ENCODE results near the gene SLC16A6. TPM values are rescaled to one million over a fixed set of nuclear protein-coding genes. Genes with fewer than 3 reads are reported as not detected.
"Not testable (repeated sequence)": the region's sequence is repeated elsewhere in the genome, so short reads cannot be mapped to it uniquely, and the experiment has no call there.

SLC16A6 gene
- total RNA-seq, 2 experiments from 2014 or later: 5.9 to 6.0 TPM

DNA sequence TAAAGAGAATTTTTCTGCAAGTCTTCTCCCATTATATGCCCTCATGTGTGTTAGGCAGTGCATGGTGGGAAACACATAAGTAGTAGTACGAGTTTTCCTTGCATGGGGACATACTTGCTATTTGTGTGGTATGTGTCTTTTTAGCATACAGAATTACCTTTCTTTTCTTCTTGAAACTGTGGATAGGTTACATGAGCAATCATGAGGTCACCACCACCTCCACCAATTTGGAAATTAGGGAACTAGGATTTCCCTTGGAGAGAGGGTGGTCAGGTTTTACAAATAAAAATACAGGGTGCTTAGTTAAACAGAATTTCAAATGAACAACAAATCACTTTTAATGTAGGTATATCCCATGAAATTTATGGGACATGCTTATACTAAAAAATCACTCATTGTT lies 59.4 kb downstream of the SLC16A6 start:
- Mint-ChIP-seq H3K27ac (no peak overlapping the region), H3K4me1 (peaks cover 29% of the 10 kb centered on the region)

DNA sequence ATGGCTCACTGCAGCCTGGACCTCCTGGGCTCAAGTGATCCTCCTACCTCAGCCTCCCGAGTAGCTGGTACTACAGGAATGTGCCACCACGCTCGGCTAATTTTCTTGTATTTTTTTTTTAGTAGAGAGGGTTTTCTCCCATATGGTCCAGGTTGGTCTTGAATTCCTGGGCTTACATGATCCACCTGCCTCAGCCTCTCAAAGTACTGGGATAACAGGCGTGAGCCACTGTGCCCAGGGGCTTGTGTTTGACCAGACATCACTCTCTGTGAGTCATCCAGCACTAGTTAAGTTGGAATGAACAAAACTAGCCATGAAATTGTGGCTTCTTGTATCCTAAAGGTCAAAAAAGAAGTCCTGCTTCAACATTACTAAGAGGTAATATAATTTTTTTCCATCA lies 59.8 kb downstream of the SLC16A6 start:
- H3K27me3 Mint-ChIP-seq, H3K36me3 Mint-ChIP-seq, H3K27ac Mint-ChIP-seq, DNase-seq, H3K4me3 Mint-ChIP-seq, H3K9me3 Mint-ChIP-seq: not testable (repeated sequence)
- H3K4me1 Mint-ChIP-seq: peaks cover 29% of the 10 kb centered on the region

More for the DNA sequence above, 59.4 kb downstream of the SLC16A6 start:
- Mint-ChIP-seq H3K36me3 (peaks cover 5% of the 10 kb centered on the region), H3K27me3 (no peaks in the 10 kb centered on the region), H3K4me3 (no peak overlapping the region), H3K9me3 (no peaks in the 10 kb centered on the region)
- DNase-seq: no peak

DNA sequence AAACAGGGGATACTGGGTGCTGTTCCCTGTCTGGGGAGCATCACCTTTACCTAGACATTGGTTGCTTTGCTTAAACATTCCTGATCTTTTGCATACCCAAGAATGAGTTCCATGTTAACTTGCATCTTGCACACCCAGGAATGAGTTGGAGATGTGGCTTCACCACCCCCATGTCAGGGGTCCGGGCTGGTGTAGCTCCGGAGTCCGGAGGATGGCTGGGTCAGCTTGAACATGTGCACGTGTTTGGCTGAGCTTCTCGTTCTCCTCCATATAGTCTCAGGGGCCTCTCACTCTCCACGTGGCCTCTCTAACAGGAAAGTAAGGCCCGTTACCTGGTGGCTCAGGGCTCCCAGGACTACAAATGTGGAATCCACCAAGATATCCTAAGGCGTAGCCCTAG lies 61.3 kb downstream of the SLC16A6 start:
- Mint-ChIP-seq H3K27ac (no peak overlapping the region), H3K36me3 (peaks cover 5% of the 10 kb centered on the region), H3K4me3 (no peak overlapping the region), H3K4me1 (peaks cover 20% of the 10 kb centered on the region), H3K9me3 (no peaks in the 10 kb centered on the region), H3K27me3 (no peaks in the 10 kb centered on the region)
- DNase-seq: no peak

DNA sequence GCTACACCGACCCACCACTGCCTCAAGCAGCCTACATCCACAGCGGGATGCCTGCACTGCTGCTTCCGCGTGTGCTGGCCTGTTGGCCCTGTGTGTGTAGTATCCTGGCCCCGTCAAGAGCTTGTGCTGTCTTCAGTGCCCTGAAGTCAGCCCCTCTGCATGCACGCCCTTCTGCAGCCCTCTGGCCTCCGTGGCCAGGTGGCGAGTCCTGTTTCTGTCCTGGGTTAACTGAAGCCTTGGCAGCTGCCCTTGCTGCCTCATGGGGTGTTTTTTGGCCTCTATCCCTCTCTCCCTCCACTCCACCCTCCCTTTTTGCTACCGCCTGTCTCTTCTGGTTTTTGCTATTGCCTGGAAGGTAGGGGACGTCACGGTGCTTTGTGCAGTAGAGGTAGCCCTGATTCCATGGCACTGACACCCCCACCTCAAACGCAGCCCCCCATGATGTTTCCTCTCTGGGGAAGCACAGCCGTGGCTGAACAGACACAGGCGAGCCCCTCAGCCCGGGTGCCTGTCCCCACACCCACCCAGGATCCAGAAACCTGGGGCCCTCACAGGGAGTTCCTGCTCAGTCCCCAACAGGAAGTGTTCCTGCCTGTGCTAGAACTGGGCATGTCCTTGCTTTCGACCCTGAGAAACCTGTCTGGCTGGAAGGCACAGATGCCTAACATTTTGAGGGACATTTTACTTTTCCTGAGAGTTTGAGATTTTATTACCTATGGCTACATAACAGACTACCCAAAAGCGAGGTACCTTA lies 61.9 kb downstream of the SLC16A6 start:
- H3K9me3 Mint-ChIP-seq: no peaks in the 10 kb centered on the region
- H3K36me3 Mint-ChIP-seq: peaks cover 5% of the 10 kb centered on the region
- H3K4me3 Mint-ChIP-seq: no peak overlapping the region
- no peak for DNase-seq
- H3K27me3 Mint-ChIP-seq: no peaks in the 10 kb centered on the region
- H3K27ac Mint-ChIP-seq: peak overlapping the region; percentile 47
- H3K4me1 Mint-ChIP-seq: peaks cover 17% of the 10 kb centered on the region

DNA sequence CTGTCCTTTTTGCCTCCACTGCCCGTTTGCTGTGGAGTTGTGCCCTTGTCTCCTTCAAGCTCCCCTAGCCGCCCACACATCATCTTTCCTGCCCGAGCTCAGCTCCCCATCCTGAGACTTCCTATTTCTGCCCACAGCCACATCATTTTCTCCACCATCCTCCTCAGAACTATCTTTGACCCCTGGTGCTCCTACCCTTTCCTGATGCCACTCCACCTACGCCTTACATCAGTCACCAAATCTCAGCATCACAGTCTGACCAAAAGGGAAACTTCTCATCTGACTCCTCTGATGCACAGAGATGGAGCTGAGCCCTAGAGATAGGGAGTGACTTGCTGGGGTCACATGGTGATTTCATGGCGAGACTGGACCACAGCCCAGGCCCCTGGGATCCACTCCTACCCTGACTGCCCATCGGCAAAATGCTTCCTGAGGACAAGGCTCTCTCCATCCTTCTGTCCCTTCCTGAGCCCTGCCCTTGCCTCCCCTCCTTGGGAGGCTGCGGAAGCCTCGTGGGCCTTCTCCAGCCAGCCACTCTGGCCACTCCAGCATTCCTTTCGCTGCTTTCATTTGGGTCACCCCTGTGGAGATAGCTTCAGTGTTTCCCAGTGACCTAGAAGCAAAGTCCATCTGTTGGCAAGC lies 62.8 kb downstream of the SLC16A6 start:
- not testable (repeated sequence) for DNase-seq, H3K4me3 Mint-ChIP-seq, H3K9me3 Mint-ChIP-seq, H3K36me3 Mint-ChIP-seq, H3K27me3 Mint-ChIP-seq
- Mint-ChIP-seq H3K4me1 (peaks cover 17% of the 10 kb centered on the region), H3K27ac (peak overlapping the region; percentile 59)

DNA sequence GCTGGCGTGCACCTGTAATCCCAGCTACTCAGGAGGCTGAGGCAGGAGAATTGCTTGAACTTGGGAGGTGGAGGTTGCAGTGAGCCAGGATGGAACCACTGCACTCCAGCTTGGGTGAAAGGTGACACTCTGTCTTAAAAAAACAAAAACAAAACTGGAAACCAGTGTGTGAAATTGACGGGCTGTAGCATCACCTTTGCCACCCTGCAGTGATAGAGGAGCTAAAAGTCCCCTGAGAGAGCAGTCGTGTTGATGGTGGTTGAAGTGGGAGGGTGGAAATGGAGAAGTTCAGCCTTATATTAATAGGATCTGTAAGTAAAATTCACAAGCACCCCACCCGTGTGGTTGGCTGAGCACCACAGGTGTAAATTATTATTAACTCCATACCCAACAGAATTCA lies 65.9 kb downstream of the SLC16A6 start:
- peaks cover 17% of the 10 kb centered on the region for H3K4me1 Mint-ChIP-seq
- not testable (repeated sequence) for H3K27ac Mint-ChIP-seq, H3K36me3 Mint-ChIP-seq, DNase-seq, H3K4me3 Mint-ChIP-seq, H3K27me3 Mint-ChIP-seq, H3K9me3 Mint-ChIP-seq

DNA sequence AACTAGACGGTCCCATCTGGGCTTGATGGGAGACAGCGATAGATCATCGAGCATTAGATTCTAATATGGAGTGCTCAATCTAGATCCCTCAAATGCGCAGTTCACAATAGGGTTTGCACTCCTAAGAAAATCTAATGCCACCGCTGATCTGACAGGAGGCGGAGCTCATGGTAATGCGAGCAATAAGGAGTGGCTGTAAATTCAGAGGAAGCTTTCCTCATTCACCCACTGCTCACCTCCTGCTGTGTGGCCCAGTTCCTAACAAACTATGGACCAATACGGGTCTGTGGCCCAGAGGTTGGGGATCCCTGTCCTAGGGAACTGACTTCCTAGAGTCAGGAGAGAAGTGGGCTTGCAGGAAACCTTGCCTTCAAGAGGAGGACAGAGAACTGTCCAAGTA lies 68.3 kb downstream of the SLC16A6 start:
- H3K9me3 Mint-ChIP-seq: no peaks in the 10 kb centered on the region
- no peaks in the 10 kb centered on the region for H3K27me3 Mint-ChIP-seq
- H3K36me3 Mint-ChIP-seq: no peaks in the 10 kb centered on the region
- peaks cover 4% of the 10 kb centered on the region for H3K4me1 Mint-ChIP-seq
- DNase-seq: no peak
- peak overlapping the region; percentile 46 for H3K27ac Mint-ChIP-seq
- H3K4me3 Mint-ChIP-seq: no peak overlapping the region

DNA sequence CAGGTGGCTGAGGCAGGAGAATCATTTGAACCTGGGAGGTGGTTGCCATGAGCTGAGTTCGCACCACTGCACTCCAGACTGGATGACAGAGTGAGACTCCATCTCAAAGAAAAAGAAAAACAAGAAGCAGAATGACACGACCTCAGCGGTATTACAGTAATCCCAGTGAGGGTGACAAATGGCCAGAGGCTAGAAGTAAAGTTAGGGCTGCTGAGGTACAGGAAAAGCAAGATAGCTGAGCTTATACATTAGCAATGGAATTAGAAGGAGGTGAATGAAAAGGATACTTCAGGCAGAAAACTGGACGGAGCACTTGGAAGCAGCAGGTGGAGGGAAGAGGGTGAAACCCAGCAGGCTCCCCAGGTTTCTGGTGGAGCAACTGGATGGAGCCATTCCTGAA lies 69.1 kb downstream of the SLC16A6 start:
- Mint-ChIP-seq H3K4me1 (peaks cover 2% of the 10 kb centered on the region), H3K27ac (no peak overlapping the region), H3K9me3 (no peaks in the 10 kb centered on the region), H3K36me3 (no peaks in the 10 kb centered on the region), H3K4me3 (no peak overlapping the region), H3K27me3 (no peaks in the 10 kb centered on the region)
- no peak for DNase-seq

DNA sequence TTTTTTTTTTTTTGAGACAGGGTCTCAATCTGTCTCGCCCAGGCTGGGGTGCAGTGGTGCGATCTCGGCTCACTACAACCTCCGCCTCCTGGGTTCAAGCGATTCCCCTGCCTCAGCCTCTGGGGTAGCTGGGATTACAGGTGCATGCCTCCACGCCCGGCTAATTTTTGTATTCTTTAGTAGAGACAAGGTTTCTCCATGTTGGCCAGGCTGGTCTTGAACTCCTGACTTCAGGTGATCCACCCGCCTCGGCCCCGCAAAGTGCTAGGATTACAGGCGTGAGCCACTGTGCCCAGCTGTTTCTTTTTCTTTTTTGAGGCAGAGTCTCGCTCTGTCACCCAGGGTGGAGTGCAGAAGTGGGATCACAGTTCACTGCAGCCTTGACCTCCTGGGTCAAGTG lies 70.1 kb downstream of the SLC16A6 start:
- H3K27me3 Mint-ChIP-seq, H3K4me3 Mint-ChIP-seq, DNase-seq, H3K4me1 Mint-ChIP-seq, H3K9me3 Mint-ChIP-seq, H3K36me3 Mint-ChIP-seq, H3K27ac Mint-ChIP-seq: not testable (repeated sequence)

DNA sequence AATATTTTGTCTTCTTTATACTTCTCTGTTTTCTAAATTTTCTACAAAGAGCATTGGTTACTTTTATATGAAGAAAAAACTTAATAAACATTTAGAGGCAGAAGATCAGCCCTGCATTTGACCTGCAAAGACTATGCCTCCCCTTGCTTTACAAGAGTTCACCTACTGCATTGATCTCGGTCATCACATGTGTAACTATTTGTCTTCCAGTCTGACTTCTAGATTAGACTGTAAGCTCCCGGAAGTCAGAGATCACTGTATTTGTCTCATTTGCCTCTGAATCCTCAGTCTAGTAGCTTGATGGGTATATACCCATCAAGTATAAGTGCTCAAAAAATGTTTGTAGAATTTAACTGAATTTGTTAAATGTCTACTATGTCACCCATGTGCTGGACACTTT lies 70.7 kb downstream of the SLC16A6 start:
- not testable (repeated sequence) for DNase-seq, H3K4me1 Mint-ChIP-seq, H3K4me3 Mint-ChIP-seq, H3K27me3 Mint-ChIP-seq, H3K9me3 Mint-ChIP-seq, H3K36me3 Mint-ChIP-seq, H3K27ac Mint-ChIP-seq

DNA sequence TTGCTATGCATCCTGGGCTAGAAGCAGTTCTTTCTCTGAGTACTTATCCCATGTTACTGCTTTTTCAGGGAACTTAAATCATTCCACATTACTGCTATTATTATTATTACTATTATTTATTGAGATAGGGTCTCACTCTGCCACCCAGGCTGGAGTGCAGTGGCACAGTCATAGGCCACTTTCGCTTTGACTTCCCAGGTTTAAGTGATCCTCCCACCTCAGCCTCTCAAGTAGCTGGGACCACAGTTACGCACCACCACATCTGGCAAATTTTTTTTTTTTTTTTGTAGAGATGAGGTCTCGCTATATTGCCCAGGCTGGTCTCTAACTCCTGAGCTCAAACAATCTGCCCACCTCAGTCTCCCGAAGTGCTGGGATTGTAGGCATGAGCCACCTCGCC lies 71.5 kb downstream of the SLC16A6 start:
- DNase-seq, H3K9me3 Mint-ChIP-seq, H3K4me1 Mint-ChIP-seq, H3K27me3 Mint-ChIP-seq, H3K27ac Mint-ChIP-seq, H3K4me3 Mint-ChIP-seq, H3K36me3 Mint-ChIP-seq: not testable (repeated sequence)

Other genes with a start within 250 kb of the SLC16A6 start
- 100 to 1,000 TPM; 120 to 134 TPM for gene AMZ2, start 43.1 kb downstream of the SLC16A6 start, total RNA-seq
- 1 to 10 TPM; 5.0 to 5.2 TPM for gene ARSG, start 368 bp upstream of the SLC16A6 start, total RNA-seq
- gene WIPI1, start 166.4 kb upstream of the SLC16A6 start, total RNA-seq: 1 to 10 TPM; 8.7 to 8.9 TPM
- gene PRKAR1A, start 221.3 kb upstream of the SLC16A6 start, total RNA-seq: 100 to 1,000 TPM; 152 to 156 TPM